ENCODE data around the gene GJD3. TPM values are rescaled to one million over a fixed set of nuclear protein-coding genes. Genes with fewer than 3 reads are reported as not detected.
A peak's percentile ranks its signal among the peaks of the same experiment; 100 is the strongest.

Gene GJD3
- polyA plus RNA-seq, 12 donors, result 0.26 TPM; not detected in 11

GRCh38 chr17:40325156-40326013 is 39.2 kb downstream of the GJD3 start:
- DNase-seq, result no peak

GRCh38 chr17:40323391-40324381 is 40.9 kb downstream of the GJD3 start:
- no peak for DNase-seq

DNA sequence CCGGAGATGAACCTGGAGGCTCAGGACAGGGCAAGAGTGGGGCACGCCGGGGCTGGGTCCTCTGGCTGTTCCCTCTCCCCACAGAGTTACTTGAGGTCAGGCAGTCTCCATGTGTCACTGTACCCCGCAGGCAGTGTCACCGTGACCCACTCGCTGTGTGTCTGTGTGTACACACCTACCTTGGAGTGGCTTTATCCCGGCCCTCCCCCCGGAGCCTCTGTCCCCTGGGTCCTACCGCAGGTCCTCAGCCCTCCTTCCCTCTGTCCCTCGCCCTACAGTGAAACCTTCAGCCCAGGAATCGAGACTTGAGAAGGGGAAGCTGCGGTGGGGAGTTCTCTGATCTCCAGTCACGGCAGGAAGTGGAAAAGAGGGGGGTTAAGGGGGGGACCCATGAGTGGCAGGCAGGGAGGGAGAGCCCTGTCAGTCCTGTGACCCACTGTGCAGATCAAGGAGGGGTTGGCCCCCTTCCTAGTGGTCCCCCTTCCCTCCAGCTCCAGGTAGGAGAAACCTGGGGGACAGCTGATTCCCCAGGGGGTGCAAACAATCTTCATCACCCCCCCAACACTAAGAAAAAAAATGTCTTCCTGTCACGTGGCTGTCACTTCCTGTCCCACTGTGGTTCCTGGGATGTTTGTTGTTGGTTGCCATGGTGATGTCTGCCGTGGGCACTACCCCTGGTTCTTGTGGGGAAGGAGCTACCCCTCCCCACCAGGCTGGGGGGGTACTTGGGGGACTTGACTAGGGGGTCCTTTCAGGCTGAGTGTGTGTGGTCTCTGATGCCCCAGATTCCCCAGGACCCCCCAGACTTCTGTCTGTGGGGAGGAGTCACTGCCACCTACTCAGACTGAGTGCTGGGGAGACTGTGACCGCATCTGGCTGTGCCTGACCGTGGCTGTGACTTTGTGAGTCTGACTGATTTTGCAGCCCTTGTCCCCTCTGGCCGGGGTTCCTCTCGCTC is 41.9 kb downstream of the GJD3 start:
- no peak for DNase-seq

DNA sequence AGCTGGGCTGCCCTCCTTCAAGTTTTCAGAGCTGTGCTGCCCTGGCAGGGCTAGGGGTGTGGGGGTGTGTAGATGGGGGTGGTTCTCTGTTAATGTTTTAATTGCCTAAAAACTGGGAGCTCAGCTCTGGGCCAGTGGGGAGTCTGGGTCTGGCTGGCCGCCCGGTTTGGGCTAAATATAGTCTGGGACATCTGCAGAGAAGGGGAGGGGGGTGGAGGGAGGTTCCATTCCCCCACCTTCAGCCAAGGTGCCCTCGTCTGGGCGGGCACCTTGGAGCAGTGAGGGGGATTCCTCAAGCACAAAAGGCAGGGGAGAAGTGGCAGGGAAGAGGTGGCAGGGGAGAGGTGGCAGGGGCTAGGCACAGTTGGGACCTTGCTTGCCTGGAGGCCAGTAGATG is 42.6 kb downstream of the GJD3 start:
- DNase-seq, result no peak

- DNase-seq, result no peak
Observed at GRCh38 chr17:40321524-40321929, 43.0 kb downstream of the GJD3 start.

- peak; percentile 90 for DNase-seq
Observed at GRCh38 chr17:40320756-40321523, 43.6 kb downstream of the GJD3 start.

DNA sequence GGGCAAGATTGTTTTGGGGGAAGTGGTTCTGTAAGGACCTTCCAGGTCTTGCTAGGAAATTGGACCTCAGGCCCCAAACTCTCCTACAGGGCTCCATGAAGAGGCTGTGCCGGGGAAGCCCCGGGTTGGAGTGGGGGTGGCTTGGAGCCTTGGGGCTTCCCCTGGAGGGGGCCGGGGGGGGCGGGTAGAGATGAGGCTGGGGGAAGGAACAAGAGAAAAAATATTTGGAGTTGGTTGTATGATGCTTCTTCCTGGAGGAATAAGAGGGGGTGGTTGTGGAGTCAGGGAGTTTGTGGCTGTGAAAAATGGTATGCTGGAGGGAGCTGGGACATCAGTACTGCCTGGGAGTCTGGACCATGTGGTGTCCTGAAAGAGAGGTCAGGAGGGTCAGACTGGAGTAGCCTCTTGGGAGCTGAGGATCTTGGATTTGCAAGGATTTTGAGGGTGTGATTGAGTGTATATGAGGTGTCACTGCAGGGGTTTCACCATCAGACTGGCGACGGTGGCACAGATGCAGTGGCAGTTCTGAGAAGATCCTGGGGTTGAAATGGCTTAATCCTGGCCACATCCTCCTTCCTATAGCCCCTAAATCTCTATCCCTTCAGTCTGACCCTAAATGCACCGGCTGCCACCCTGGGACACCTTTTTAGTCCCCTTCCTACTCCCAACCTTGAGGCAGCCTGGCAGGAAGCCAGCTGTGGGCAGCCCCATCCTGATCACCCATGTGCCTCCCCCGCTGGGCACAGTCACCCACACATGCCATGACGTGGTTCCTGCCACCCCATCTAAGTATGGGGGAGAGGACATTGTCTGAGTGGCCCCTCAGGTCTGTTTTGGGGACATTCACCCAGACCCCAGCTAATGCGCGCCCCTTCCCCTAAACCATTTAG is 44.6 kb downstream of the GJD3 start:
- no peak for DNase-seq

- no peak for DNase-seq
Observed at GRCh38 chr17:40318830-40319391, 45.6 kb downstream of the GJD3 start.

DNA sequence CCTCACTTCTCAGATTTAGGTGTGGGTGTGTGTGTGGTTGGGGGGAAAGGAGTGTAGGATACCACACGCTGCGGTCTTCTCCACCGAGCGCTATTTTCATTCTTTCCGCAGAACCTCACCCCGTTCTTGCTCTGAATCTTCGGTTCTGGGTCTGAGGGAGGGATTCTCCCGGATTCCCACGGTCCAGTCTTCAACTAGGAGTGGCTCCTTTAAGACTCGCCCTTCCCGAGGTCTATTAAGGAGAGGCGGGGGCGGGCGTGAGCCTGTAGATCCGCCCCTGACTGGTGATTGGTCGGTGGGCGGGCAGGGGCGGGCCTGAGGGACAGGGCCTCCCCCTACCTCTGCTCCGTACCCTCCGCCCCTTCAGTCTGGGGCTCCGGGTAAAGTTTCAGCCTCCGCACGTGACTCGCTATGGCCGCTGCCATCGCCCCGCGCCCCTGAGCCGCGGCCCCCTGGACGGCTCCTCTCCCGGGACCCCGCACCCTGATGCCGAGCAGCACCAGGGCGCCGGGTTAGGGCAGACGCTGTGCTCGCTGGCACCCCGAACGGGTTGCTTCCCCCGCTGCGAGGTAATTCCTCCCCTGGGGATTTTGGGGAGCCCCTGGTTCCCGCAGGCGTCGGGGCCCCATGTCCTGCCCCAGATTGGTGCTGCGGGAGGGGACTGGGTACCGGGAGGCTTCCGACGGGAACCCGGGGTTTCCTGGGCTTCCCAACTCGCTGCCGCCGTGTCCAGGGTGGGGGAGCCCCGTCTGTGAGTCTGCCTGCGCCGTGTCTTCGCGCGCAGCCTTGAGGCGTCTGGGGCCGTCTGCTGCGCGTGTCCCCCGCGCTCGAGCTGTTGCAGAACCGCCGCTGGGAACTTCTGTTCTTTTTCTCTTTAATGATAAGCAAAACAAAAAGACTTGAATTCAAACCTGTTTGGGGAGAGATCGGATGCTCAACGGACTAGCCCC is 46.4 kb downstream of the GJD3 start:
- peak; percentile 95 for DNase-seq

DNA sequence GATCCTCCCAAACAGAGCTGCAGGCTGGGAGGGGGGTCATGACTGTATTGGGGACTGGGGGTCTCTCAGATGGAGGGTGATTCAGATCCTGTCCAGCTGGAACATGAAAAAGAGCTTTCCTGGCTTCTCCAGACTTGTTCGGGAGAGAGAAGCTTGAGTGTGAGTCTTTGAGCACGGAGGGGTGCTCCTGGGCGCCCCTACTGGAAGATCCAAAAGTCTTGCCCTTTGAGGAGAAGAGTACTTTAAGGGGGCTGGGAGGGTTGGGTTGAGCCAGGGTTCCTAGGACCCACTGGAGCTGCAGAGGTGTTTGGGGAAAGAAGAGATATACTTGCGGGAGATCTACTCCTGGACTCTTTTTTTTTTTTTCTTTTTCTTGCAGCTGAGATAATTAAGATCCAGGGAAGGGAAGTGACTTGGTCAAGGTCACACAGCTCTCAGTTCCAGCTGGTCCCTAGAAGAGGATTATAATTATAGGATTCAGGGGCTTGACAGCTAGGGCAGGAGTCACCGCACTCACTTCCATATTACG is 47.1 kb downstream of the GJD3 start:
- DNase-seq, result peak; percentile 73

GRCh38 chr17:40316571-40317344 is 47.8 kb downstream of the GJD3 start:
- peak; percentile 87 for DNase-seq

- DNase-seq, result no peak
Observed at GRCh38 chr17:40315678-40316570, 48.6 kb downstream of the GJD3 start.

DNA sequence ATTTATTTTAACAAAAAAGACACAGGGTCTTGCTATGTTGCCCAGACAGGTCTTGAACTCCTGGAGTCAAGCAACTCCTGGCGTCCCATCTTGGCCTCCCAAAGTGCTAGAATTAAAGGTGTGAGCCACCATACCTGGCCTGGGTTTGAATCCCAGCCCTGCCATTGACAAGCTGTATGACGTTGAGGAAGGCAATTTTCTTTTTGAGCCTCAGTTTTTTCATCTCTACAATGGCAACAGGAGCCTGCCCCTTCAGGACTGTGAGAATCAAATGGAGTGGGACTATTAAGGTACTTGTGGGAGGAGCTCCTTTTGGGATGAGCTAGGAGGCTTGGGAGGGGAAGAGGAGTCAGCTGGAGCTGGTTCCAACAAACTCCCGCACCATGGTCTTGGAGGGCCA is 49.3 kb downstream of the GJD3 start:
- no peak for DNase-seq

DNA sequence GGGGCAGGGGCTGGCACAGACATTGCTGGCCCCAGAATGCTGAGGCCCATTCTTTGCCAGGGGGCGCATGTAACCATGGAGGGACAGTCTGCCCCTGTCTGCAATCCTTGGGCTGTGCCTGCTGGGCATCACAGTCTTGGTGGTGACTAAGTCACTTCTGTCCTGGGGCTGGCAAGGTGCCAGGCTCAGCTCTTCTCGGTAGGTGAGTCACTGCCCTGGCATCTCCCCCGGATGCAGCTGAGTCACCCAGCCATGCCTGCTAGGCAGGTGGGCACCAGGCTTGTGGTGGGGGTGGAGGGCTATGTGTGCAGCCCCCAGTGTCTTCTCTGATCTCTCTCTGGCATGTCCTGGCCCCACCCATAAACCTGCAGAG is 50.0 kb downstream of the GJD3 start:
- DNase-seq, result no peak

GRCh38 chr17:40313668-40314583 is 50.6 kb downstream of the GJD3 start:
- no peak for DNase-seq
